NCI-H2227 treated with DMSO at 0.1 percent for 48 hours (cell line): ENCODE data around the gene IDI1.
"Not testable (repeated sequence)": the region's sequence is repeated elsewhere in the genome, so short reads cannot be mapped to it uniquely, and the experiment has no call there.

Experiments used
- DNase-seq: peaks from one replicate; lab custom pipeline; 2025; lab: John Stamatoyannopoulos, UW

IDI1 gene

DNA sequence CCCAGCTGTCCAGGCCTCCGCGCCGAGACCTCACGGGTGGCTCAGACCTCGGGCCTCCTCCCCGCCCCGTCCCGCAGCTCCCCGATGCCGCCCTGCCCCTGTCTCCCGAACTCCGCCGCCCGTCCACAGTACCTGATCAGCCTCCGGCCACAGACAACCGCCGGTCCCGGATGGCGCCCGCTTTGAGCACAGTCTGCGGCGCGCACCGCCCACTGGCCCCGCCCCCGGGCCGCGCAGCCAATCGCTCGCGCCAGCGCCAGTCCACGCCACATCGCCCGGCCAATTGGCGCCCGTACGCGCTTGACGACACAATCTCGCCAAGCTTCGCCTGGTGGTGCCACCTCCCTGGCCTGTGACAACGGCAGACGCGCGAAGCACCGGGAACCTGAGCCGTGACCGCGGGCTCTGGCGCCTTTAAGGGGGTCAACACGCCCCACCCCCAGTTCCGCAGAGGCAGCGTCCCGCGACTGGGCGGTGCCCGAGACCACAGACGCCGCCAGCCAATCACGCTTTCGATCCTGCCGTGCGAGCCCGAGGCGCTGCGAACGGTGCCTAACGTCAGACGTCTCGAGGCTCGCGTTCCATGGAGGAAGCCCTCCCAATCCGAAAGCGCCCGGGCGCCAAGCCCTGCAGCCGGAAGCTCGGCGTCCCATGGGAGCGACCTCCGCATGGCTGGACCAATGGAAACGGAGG is at the start of gene IDI1:
IDI1 (minus strand) TSS at position 388 of the 693 bp plus-strand sequence; CDS start at position 272, 116 bp downstream.
- DNase-seq: peak; percentile 94

DNA sequence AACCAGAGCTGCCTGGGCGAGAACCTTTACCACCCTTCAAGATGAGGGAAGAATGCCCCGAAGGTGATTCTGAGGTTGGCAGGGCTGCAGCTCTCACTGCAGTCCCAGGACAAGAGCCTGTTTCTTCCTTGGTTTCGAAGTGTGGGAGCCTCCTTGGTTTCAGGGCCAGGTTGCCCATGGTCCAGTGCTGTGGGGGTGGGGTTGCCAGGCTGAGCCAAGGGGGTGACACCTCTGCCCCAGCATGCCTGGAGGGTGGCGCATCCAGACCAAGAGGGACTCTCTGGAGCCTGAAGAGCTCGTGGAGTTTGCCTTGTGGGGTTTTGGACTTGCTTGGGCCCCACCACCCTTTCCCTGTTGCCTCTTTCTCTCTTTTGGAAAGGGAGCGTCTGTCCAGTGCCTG is 48.5 kb upstream of the IDI1 start:
- no peak for DNase-seq

DNA sequence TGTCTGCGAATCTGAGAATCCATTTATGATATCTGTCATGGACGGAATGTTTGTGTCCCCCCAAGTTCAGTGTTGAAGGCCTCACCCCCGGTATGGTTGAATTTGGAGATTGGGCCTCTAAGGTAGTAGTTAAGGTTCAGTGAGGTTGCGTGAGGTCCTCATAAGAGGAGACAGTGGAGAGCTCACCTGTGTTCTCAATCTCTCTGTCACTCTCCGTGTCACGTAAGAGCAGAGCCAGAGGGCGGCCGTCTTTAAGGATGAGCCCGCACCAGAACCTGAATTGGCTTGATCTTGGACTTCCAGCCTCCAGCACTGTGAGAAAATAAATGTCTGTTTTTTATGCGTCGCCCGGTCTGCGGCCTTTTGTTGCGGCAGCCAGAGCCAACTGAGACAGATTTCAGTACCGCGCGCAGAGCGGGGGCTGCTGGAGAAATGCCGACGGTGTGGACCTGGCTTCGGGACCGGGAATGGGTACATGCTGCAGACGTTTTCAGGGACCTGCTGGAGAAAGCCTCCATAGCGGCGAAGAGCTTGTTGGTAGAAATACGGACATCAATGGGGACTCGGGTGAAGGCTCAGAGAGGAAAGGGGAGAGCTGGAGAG is 47.5 kb upstream of the IDI1 start:
- DNase-seq: no peak

DNA sequence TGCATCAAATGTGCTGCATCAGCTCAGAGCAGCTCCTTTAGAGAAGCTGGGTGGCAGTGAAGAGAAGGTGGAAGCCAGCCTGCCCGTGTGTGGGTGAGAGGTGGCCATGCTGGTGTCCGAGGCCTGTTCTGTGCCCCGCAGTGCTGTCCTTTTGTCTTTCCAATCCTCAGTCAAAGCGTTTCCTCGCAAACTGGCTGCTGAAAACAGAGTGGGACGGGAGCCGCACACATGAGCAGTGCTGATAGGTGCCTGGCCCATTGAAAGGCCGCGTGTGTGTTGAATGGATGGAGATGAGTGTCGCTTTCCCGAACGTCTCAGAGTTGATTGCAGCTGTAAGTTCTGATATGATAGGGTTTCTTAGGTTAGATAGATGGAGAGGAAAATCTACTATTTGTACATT is 46.6 kb upstream of the IDI1 start:
- no peak for DNase-seq

DNA sequence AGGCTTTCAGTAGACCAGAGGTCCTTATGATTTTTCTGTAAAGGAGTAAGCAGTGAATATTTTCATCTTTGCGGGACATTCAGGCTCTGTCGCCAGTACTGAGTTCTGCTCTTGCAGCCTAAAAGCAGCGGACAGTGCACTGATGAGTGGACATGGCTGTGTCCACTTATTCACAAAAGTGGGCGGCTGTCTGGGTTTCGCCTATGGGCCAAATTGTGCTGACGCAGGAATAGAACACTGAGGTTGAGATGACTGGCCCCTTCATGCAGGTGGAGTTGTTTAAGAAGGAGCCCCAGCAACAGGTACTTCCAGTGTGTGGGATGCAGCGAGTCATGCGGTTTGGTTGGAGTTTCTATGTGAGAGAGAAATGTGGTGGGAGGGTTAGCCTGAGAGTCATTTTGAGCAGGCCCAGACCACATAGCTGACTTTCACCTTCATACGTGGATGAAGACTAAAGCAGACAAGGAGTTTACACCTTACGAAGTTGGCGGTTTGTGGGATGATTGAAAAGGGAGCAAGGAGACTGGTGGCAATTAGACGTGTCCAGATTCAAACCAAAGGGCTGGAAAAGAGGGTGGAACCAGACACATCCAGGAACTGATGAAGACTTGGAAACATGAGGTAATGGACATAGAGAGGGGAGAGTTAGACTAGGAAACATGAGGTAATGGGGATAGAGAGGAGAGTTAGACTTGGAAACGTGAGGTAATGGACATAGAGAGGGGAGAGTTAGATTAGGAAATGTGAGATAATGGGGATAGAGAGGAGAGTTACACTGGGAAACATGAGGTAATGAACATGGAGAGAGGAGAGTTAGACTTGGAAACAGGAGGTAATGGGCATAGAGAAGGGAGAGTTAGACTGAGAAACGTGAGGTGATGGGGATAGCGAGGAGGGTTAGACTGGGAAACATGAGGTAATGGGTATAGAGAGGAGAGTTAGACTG is 45.5 kb upstream of the IDI1 start:
- no peak for DNase-seq

DNA sequence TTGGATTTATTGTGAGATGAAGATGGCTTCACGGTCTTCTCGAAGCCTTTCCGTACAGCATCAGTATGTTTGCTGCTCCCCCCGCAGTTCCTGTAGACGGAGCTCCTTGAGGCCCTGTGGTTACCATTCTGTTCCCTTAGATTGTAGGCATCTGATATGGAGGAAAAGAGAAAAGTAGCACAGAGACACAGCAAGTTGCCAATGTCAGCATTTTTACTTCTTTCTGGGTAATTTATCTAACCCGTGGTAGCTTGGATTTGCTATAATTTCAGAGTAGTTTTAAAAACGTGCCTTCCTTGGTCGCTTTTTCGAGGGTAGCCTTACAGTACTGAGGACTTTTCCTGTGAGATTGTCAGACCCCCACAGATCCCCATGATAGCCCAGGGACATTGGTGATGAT is 44.8 kb upstream of the IDI1 start:
- DNase-seq: no peak

DNA sequence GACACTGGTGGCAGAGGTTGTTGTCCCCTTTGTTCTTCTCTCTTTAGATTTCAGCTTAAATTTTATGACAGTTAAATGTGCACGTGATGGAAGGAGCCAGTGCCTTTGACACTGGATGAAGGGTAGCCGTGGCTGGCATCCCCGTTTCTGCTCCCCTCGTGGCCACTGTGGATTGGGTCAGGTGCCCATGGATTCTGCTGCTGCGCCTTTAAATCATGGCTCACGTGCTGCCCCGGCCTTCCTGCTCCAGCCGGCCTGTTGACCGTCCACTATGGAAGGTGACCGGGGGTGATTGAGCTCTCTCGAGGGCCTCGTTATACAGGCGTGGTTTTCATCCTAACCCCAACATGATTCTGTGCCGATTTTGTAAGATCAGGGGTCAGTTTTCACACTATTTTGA is 41.8 kb upstream of the IDI1 start:
- DNase-seq: no peak

DNA sequence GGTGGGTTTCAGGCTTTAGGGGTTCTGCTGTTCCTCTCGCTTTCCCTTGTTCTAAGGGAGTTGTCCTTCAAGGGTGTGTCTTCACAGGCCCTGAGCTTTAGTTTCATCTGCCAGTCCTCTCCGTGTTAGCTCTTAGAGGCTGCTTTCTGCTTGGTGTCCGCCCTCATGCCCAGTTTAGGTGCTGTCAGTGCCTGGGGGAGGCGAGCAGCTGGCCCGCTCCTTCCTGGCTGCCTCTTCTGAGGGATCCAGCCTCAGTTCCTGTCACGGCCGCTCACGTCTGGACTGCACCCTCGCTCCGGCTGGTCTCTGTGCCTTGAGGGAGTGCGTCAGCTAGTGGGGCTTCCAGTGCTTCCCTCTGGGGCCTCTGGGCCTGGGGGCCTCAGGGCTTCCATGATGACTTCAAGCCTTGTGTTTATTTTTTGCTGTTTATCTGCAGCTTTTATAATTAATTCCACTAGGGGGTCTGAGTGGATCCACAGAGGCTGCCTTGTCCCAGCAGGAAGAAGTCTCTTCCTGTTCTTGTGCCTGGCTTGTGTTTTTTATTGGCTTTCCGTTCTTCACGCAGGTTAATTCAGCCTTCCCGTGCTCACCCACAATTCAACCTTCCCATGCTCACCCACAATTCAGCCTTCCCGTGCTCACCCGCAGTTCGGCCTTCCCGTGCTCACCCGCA is 40.2 kb upstream of the IDI1 start:
- DNase-seq: no peak

DNA sequence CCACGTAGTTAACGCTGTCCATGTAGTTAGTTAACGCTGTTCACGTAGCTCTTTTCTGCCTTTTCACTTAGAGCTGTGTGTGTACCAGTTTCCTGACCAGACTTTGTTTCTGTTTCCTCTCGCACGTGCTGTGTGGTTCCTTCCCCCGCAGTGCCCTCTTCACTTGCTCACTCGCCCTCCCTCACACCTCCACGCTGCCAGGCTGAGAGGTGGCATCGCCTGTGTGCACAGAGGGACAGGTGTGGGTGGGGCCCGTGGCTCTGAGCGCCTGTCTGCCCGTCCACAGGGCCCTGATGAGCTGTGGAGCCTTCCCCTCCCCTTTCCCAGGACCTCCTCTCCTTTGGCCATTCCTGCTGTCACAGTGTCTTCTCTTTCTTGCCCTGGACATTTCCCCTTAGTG is 37.9 kb upstream of the IDI1 start:
- DNase-seq: no peak

DNA sequence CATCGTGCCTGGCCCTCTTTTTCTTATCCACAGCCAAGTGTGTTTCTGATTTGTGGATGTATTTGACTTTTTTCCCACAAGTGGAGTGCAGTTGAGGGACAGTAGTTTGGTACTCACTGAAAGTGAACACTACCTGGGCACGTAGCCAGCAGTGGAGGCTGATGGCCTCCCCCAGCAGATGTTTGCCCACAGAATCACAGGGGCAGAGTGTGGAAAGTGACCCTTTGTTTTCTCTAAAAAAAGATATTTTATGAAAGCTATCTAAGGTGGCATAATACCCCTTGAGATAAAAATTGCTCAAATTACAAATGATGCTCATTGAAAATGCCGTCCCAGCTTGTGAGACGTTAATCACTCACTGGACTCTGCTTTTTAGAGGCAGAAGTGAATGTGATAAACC is 36.3 kb upstream of the IDI1 start:
- no peak for DNase-seq

DNA sequence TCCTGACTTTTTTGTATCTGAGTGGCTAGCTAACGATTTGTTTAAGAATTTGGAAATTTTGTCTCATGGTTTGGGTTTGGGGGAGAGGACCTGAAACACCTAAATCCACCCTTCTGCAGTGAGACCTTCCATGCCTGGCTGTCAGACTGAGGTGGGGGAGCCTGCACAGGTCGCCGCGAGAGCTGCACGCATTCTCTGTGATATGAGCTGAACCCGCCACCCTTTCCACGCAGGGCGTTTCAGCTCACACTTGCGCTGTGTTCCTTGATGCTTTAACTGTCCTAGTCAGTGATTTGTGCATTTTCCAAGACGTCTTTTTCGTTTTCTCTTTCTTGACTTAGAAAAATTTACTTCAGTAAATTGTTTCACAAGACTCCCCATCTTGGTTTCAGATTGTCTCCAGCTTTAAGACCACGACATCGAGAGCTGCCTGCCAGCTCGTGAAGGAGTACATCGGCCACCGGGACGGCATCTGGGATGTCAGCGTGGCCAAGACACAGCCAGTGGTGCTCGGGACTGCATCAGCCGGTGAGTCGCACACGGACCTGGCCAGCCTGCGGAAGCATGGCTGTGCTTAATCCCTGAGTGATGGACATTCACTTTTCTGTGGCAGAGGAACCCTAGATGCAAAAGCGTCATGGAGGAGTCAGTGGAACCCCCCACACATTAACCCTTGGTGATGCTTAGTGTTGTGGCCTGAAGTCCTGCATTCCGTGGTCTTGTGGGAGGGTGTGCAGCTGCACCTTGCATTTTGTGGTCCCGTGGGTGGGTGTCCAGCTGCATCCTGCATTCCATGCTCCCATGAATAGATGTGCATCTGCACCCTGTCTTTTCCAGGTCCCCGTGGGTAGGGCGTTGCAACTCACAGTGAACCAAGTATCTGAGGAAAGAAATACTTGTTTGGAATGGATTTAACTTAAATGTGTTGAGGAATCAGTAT is 35.4 kb upstream of the IDI1 start:
- no peak for DNase-seq

DNA sequence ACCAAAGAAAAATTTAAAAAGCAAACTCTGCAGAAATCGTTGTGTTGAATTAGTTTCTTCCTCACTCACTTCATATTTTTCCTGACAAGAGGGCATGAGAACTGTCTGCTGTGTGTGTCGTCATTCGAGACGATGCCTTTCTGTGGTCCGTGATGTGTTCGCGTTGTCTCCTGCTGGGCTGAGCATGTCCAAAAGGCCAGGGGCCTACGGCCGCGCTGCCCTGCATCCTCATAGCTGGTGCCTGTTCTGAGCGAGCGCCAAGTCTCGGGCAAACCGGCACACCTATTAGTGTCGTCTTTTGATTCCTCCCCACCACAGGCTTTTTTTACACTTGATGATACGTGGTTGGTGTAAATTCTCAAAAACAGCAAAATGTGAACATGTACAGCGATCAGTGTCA is 34.7 kb upstream of the IDI1 start:
- peak; percentile 5 for DNase-seq

DNA sequence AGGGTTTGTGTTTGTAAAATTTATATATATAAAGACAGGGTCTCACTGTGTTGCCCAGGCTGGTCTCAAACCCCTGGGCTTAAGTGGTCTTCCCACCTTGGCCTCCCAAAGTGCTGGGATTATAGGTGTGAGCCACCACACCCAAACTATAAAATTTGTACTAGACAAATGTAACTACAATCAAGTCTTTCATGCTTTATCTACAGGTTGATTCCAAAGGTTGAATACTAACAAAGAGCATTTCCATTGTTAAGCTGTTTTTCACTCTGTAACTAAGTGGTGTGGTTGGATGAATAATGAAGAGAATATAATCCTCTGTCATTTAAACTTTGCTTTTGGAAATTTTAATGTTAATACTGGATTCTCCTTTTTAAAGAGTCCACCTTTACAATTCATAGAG is 29.7 kb upstream of the IDI1 start:
- no peak for DNase-seq

DNA sequence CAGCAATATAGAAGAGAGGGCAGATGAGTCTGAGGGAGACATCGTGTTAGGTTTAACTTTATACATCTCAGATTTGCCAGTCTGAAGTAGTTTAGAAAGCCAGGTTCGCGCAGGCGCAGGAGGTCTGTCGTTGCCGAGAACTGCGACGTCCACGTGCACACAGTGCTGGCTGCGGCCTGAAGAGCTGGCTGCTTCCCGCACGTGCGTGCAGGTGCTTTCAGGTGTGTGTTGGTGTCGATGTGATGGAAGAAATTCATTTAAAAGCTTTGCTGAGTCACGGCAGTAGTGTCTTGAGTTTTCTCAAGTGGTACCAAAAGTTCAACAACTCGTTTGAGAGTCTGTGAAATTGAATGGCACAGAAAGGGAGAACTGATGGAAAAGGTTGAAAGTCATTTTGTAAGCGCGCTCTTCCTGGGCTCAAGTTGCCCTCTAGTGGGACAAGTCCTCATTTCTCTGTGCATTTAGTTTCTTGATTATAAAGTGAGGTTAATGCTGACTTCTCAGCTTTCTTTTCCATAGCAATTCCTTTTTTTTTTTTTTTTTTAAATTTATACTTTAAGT is 25.9 kb upstream of the IDI1 start:
- DNase-seq: no peak

DNA sequence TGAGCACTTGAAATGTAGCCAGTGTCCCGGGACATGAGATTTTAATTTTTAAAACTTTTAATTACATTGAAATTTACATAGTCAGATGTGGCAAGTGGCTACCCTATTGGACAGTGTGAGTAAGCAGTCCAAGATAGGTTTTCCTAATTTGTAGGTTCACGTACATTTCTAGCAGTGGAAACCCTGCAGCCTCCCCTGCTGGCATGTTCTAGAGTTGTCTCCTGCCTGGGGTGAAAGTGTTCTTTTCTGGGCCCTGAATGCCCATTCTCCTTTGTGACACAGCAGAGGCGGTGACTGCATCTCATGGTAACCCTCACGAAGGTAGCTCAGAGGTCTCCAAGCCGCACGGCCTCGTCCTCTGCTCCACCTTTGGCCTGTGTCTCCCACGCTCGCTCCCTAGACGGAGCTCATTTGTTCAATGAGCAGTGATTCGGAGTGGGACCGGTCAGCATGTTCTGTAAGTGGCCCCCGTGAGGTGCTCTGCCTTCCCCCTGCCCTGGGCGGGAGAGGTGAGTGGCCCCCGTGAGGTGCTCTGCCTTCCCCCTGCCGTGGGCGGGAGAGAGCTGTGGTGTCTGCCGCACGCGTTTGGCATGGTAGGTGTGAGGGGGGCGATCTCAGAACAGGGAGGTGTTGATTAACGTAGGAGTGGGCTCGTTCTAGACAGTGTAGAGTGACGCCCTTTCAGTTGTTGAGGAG is 25.3 kb upstream of the IDI1 start:
- no peak for DNase-seq

DNA sequence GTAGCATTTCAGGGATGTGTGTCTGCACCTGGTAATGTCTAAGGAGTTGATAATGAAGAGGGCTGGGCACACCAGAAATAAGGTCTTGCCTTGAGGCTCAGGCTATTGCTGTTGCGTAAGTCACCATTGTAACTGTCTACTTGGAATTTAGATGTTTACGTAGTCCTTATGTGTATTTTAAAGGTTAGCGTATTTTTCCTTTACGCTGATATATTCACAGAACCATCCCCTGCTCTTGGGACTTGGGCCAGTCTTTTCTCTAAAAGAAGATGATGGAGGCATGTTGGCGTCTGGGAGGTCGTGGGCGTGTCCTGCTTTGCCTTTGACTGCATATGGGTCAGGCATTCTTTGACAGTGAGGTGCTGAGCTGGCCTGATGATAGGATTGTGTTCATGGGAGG is 22.0 kb upstream of the IDI1 start:
- DNase-seq: no peak

DNA sequence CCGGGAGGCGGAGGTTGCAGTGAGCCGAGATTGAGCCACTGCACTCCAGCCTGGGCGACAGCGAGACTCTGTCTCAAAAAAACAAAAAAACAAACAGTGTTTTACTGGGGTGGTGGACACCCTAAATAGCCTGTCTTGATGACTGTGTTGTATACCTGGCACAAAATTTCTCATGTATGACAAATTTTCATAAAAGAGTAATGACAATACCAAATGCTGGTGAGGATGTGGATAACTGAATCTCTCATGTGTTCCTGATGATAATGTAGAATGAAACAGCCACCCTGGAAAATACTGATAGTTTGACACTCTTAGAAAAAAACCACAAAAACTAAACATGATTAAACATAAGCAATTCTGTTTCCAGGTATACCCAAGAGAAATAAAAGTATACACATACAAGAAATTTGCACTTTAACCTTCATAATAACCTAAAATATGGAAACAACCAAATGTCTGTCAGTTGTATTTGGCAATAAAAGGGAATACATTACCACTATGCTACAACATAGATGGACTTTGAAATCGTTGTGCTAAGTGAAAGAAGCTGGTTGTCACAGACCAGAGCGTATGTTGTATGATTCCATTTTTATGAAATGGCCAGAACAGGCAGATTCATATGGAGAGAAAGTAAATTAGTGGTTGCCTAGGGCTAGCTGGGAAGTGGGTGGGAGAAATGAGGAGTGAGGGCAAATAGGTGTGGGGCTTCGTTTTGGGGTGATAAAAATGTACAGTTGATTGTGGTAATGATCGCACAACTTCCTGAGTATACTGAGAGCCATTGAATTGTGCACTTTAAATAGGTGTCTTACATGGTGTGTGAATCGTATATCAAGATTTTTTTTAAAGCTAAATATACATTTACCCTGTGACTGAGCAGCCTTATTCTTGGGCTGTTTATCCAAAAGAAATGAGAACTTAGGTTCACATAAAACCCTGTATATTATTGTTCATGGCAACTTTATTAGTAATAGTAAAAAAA is 19.8 kb upstream of the IDI1 start:
- no peak for DNase-seq

DNA sequence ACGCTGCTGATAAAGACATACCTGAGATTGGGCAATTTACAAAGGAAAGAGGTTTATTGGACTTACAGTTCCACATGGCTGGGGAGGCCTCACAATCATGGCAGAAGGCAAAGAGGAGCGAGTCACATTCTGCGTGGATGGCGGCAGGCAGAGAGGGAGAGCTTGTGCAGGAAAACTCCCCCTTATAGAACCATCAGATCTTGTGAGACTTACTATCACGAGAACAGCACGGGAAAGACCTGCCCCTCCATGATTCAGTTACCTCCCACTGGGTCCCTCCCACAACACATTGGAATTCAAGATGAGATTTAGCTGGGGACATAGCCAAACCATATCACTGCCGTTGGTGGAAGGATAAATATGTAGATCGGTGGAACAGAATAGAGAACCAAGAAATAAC is 17.8 kb upstream of the IDI1 start:
- not testable (repeated sequence) for DNase-seq

DNA sequence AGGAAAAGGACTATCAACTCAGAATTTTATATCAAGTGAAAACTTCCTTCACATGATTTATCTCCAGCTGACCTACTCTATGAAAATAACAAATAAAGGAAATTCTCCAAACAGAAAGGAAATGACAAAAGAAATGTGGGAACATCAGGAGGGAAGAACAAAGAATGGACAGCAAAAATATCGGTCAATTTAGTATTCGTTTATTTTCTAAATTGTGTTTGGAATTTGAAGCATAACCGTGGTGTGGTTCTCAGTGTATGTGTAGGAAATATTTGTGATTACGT is 16.0 kb upstream of the IDI1 start:
- DNase-seq: no peak
